BLaER1 (cell line): ENCODE data around the gene WBP4.

Experiments
- H3K27ac ChIP-seq: shearing (Covaris generic); formaldehyde crosslinking; 2 replicates; pipeline ENCODE4 v1.8.1; 2022
- H3K27me3 ChIP-seq: shearing (Covaris generic); formaldehyde crosslinking; 2 replicates; pipeline ENCODE4 v1.8.1; 2022
- H3K36me3 ChIP-seq: shearing (Covaris generic); formaldehyde crosslinking; 2 replicates; pipeline ENCODE4 v1.8.1; 2022
- H3K4me1 ChIP-seq: shearing (Covaris generic); formaldehyde crosslinking; 2 replicates; pipeline ENCODE4 v1.8.1; 2022
- H3K4me2 ChIP-seq: shearing (Covaris generic); formaldehyde crosslinking; 2 replicates; pipeline ENCODE4 v1.8.1; 2022
- H3K4me3 ChIP-seq: shearing (Covaris generic); formaldehyde crosslinking; 2 replicates; pipeline ENCODE4 v1.8.1; 2022
- H3K9ac ChIP-seq: shearing (Covaris generic); formaldehyde crosslinking; 2 replicates; pipeline ENCODE4 v1.8.1; 2022
- H3K9me3 ChIP-seq: shearing (Covaris generic); formaldehyde crosslinking; 2 replicates; pipeline ENCODE4 v1.8.1; 2022
- H4K20me1 ChIP-seq: shearing (Covaris generic); formaldehyde crosslinking; 2 replicates; pipeline ENCODE4 v1.8.1; 2022
- Cebpa-rat ChIP-seq: shearing (Covaris generic); IDR thresholded peaks from 2 replicates; pipeline ENCODE4 v1.8.1; 2022

WBP4 gene

DNA sequence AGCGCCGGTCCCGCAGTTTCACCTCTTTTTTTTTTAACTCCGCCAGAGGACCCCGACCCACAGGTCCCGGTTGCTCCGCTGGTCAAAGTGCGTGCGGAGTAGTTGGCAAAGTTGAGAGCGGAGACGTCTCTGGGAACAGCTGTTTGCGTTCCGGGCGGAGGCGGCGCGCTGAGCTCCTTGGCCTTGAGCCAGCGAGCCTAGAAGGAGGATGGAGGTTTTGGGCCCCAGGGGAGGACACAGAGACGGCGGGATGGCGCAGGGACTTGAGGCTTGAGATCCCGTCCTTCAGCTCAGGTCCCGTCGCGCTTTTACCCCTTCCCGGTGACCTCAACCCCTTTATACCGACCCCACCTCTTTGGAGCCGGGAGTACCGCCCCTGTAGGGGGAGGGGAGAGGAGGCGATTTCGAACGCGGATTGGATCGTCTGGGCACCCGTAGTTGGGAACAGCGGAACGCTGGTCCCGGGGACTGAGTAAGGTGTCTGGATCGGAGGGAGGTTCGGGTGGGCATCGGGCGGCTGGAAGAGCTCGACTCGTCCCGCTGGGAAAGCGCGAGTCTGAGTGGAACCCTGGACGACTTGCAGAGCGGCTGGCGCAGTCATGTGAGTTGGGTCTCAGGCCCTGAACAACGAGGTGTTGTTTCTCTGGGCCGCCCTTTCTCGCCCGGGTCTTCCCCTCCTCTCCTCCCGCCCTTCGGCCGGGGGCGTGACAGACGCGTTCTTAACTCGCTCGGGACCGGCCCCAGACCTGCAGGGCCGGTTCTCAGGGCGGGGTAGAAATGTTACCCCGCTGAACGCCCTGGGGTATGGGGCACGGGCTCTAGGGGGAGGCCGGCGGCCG lies at the start of gene WBP4:
TSS of gene WBP4 (plus strand) at position 435 of the 839 bp plus-strand sequence. CDS start at position 600, 165 bp downstream.
- peak within 1 kb of the TSS; percentile 78 for H3K4me3 ChIP-seq
- H3K36me3 ChIP-seq, result peaks cover 14% of the 10 kb centered on the region
- TF ChIP-seq Cebpa-rat, result no peak
- H4K20me1 ChIP-seq, result peaks cover 32% of the 10 kb centered on the region
- peak within 1 kb of the TSS; percentile 88 for H3K4me2 ChIP-seq
- peaks cover 38% of the 10 kb centered on the region for H3K4me1 ChIP-seq
- no peaks in the 10 kb centered on the region for H3K9me3 ChIP-seq
- H3K27me3 ChIP-seq, result no peaks in the 10 kb centered on the region
- H3K27ac ChIP-seq, result peak within 1 kb of the TSS; percentile 89
- peak within 1 kb of the TSS; percentile 92 for H3K9ac ChIP-seq

- Histone ChIP-seq H3K4me3 (peak overlapping the region; percentile 76), H4K20me1 (peaks cover 33% of the 10 kb centered on the region), H3K4me1 (peaks cover 57% of the 10 kb centered on the region), H3K4me2 (peak overlapping the region; percentile 87), H3K27ac (peak overlapping the region; percentile 94), H3K27me3 (no peaks in the 10 kb centered on the region), H3K9me3 (no peaks in the 10 kb centered on the region), H3K9ac (peak overlapping the region; percentile 68), H3K36me3 (peaks cover 24% of the 10 kb centered on the region)
- no peak for TF ChIP-seq Cebpa-rat
Observed at GRCh38 chr13:41012536-41012935, 48.8 kb upstream of the WBP4 start.

DNA sequence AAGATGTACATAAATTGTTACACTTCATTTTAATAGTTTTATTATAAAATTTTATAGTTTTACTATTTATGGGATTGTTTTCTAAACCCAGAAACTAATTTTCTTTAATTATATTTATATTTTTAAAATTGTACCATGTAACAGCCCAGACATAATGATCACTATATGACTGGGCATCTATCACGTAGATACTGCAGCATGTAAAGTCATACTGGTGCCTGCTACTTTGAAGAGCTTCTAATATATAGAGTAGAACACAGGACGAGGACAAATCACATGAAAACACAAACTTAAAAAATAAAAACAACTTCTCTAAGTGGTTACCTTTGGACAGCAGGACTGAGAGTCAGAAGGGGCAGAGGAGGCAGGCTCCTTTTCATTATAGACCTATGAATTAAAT lies 47.5 kb upstream of the WBP4 start:
- peak overlapping the region; percentile 94 for H3K27ac ChIP-seq
- peaks cover 24% of the 10 kb centered on the region for H3K36me3 ChIP-seq
- peak overlapping the region; percentile 96 for H3K9ac ChIP-seq
- H3K4me1 ChIP-seq, result peaks cover 44% of the 10 kb centered on the region
- H3K4me2 ChIP-seq, result peak overlapping the region; percentile 93
- no peaks in the 10 kb centered on the region for H3K9me3 ChIP-seq
- H4K20me1 ChIP-seq, result peaks cover 33% of the 10 kb centered on the region
- peak overlapping the region; percentile 76 for H3K4me3 ChIP-seq
- no peaks in the 10 kb centered on the region for H3K27me3 ChIP-seq
- TF ChIP-seq Cebpa-rat, result no peak

DNA sequence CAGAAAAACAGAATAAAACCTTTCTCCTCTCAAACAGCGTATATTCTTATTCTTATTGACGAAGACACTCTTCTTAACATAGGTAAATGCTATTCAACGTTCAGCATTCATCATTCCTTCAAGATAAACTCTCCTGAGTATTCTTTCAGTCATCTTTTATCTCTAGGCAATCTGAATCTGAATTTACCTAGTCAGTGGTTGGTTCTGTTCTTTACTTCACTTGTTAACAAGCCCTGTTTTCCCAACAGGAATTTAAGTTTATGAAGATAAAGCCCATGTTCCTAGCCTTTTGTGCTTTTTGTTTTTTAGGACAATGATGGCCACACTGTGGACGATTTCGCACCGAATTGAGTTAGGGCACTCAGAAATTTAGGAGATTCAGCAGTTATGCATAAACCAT lies 45.4 kb upstream of the WBP4 start:
- no peak for TF ChIP-seq Cebpa-rat
- Histone ChIP-seq H3K4me3 (peak overlapping the region; percentile 76), H3K4me1 (peaks cover 37% of the 10 kb centered on the region)

GRCh38 chr13:41017159-41017558 lies 44.1 kb upstream of the WBP4 start:
- peak overlapping the region; percentile 76 for H3K4me3 ChIP-seq
- peak overlapping the region; percentile 94 for H3K27ac ChIP-seq
- no peak for TF ChIP-seq Cebpa-rat
- peaks cover 34% of the 10 kb centered on the region for H3K4me1 ChIP-seq
- peak overlapping the region; percentile 65 for H3K4me2 ChIP-seq
- H4K20me1 ChIP-seq, result peaks cover 22% of the 10 kb centered on the region
- H3K27me3 ChIP-seq, result no peaks in the 10 kb centered on the region
- peaks cover 14% of the 10 kb centered on the region; the same call in 1 of the 2 replicates for H3K36me3 ChIP-seq
- H3K9ac ChIP-seq, result peak overlapping the region; percentile 96
- H3K9me3 ChIP-seq, result no peaks in the 10 kb centered on the region

More for the DNA sequence above, 45.4 kb upstream of the WBP4 start:
- H3K27ac ChIP-seq, result peak overlapping the region; percentile 94
- H3K9me3 ChIP-seq, result no peaks in the 10 kb centered on the region
- H3K9ac ChIP-seq, result peak overlapping the region; percentile 96
- no peaks in the 10 kb centered on the region for H3K27me3 ChIP-seq
- peaks cover 33% of the 10 kb centered on the region for H4K20me1 ChIP-seq
- peak overlapping the region; percentile 93 for H3K4me2 ChIP-seq
- H3K36me3 ChIP-seq, result peaks cover 24% of the 10 kb centered on the region

DNA sequence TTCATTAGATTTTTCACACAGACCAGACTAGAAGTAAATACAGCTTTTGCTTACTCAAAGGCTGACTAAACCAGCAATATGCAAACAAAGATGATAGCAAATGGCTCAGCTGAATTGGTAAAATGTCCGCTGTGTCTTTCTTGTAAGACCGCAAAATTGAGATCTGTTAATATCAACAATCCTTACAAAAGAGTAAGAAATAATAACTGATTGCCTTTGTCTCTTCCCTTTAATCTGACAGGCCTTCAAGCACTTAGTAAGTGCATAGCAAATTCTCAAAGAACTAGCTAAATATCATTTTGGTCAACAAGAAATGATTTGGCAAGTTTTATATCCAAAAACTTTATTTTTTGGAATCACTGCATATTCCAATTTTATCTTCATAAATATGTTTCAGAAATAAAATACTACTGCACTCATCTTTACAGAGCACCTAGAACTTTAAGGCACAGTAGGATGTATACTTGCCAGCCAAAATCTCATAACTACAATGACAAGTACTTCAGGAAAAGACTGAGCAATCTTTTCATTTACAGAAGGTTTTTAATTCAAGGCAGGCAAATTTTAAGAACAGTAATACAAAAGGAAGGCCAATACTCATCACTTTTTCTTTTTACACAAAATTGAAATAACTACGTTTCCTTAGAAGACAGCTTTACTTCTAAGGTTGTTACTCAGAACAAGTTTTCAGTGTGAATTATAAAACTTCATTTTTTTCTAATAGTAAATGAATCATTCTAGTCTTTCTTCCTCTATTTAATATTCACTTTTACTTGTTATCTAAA lies 43.3 kb upstream of the WBP4 start:
- H3K4me2 ChIP-seq, result peak overlapping the region; percentile 65
- H3K4me1 ChIP-seq, result peaks cover 25% of the 10 kb centered on the region
- no peaks in the 10 kb centered on the region for H3K9me3 ChIP-seq
- H3K27me3 ChIP-seq, result no peaks in the 10 kb centered on the region
- peak overlapping the region; percentile 96 for H3K9ac ChIP-seq
- H3K36me3 ChIP-seq, result peaks cover 6% of the 10 kb centered on the region; the same call in 1 of the 2 replicates
- H4K20me1 ChIP-seq, result peaks cover 15% of the 10 kb centered on the region
- TF ChIP-seq Cebpa-rat, result no peak
- H3K27ac ChIP-seq, result peak overlapping the region; percentile 94
- peak overlapping the region; percentile 76 for H3K4me3 ChIP-seq

- Histone ChIP-seq H3K4me2 (peak overlapping the region; percentile 71; the same call in 1 of the 2 replicates), H3K9me3 (no peaks in the 10 kb centered on the region), H3K36me3 (peaks cover 5% of the 10 kb centered on the region; the same call in 1 of the 2 replicates), H3K4me3 (peak overlapping the region; percentile 76), H3K4me1 (peaks cover 20% of the 10 kb centered on the region), H3K27ac (peak overlapping the region; percentile 94), H3K9ac (peak overlapping the region; percentile 96), H3K27me3 (no peaks in the 10 kb centered on the region), H4K20me1 (peaks cover 10% of the 10 kb centered on the region)
- no peak for TF ChIP-seq Cebpa-rat
Observed at GRCh38 chr13:41018602-41018948, 42.7 kb upstream of the WBP4 start.

- Histone ChIP-seq H3K4me1 (peaks cover 20% of the 10 kb centered on the region), H3K27me3 (no peaks in the 10 kb centered on the region), H3K27ac (peak within 1 kb of the TSS; percentile 94), H3K9ac (peak within 1 kb of the TSS; percentile 96), H3K36me3 (peaks cover 2% of the 10 kb centered on the region; the same call in 1 of the 2 replicates), H3K9me3 (no peaks in the 10 kb centered on the region), H4K20me1 (peaks cover 7% of the 10 kb centered on the region), H3K4me3 (peak within 1 kb of the TSS; percentile 76), H3K4me2 (peak within 1 kb of the TSS; percentile 71)
- TF ChIP-seq Cebpa-rat, result no peak
Observed at GRCh38 chr13:41019011-41019487, 42.3 kb upstream of the WBP4 start, which contains the start of gene ELF1. TSS of gene ELF1 (minus strand) at chr13:41019316. CDS start at chr13:40982054, 37,262 bp downstream.

DNA sequence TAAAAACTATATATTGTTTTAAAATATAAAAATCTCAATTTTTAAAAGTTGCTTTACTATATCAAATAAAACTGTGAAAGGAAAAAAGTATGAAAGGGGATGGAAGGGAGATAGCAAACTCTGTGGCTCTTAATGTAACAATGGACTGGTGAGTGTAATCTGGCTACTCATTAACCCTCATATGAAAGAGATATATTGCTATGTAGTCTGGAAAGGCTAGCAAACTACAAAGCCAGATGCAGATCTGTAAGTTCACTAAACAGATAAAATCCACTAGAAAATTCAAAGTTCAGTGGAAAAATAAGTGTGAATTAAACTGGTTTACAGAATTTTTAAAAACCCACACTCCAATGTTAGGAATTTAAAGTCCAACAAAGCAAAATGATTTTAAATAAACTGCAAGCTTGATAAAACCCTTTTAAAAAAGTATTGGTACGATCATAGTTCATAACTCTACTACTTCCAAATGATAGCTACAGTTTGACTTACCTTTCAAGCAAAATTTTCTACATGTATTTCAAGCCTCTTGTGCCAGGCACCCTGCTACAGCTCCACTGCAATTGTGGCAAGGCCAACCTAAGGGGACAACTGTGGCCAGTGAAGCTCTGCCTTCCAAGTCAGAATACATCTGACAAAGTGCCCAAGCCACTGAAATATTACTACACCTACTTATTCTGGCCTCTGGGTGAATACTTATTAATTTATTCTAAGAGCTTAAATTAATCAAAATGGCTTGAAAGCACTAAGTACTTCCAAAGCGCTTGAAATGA lies 41.5 kb upstream of the WBP4 start:
- Histone ChIP-seq H3K9me3 (no peaks in the 10 kb centered on the region), H4K20me1 (peaks cover 6% of the 10 kb centered on the region; the same call in 1 of the 2 replicates), H3K27ac (peak overlapping the region; percentile 94), H3K36me3 (no peaks in the 10 kb centered on the region), H3K4me3 (peak overlapping the region; percentile 76), H3K4me1 (peaks cover 23% of the 10 kb centered on the region), H3K27me3 (no peaks in the 10 kb centered on the region), H3K9ac (peak overlapping the region; percentile 96), H3K4me2 (peak overlapping the region; percentile 71)
- no peak for TF ChIP-seq Cebpa-rat
